ENCODE data around the gene TMEM220.

GRCh38 chr17:10739386-10739785 lies 9.6 kb upstream of the TMEM220 start:
- TF ChIP-seq CTCF (IDR thresholded peaks at IDR 0.05; ENCODE audit: insufficient read depth, low read length) (no peak), POLR2AphosphoS5 (IDR thresholded peaks at IDR 0.05; ENCODE audit: low read depth) (no peak), REST (IDR thresholded peaks at IDR 0.05; ENCODE audit: insufficient replicate concordance, low read depth) (no peak), SPI1 (IDR thresholded peaks at IDR 0.05; ENCODE audit: borderline replicate concordance, low read depth) (no peak), GABPA (IDR thresholded peaks at IDR 0.05; ENCODE audit: low read depth) (no peak)

All from HL-60 (cell line).